Uterus (tissue), 2 donors: ENCODE measurements around the gene COG3.

Experiments used
- POLR2A ChIP-seq, 2 donors: fragments of 450-650 bp; IDR thresholded peaks; one replicate each; pipeline ENCODE4 v1.6.1; 2016; ENCODE audit warnings: antibody characterized with exemption in 2 of 2, mild to moderate bottlenecking in 1 of 2, moderate library complexity in 1 of 2
- TF ChIP-seq, protein P1 (sequence below), 4 experiments: fragments of 200-600 bp in 2 of 4; fragments of 450-650 bp in 2 of 4; sonication (generic) in 2 of 4; IDR thresholded peaks; one replicate each; pipeline ENCODE4 v1.5.1; 2016 to 2019; ENCODE audit warnings: antibody characterized with exemption in 4 of 4, mild to moderate bottlenecking in 2 of 4, moderate library complexity in 1 of 4

DNA sequence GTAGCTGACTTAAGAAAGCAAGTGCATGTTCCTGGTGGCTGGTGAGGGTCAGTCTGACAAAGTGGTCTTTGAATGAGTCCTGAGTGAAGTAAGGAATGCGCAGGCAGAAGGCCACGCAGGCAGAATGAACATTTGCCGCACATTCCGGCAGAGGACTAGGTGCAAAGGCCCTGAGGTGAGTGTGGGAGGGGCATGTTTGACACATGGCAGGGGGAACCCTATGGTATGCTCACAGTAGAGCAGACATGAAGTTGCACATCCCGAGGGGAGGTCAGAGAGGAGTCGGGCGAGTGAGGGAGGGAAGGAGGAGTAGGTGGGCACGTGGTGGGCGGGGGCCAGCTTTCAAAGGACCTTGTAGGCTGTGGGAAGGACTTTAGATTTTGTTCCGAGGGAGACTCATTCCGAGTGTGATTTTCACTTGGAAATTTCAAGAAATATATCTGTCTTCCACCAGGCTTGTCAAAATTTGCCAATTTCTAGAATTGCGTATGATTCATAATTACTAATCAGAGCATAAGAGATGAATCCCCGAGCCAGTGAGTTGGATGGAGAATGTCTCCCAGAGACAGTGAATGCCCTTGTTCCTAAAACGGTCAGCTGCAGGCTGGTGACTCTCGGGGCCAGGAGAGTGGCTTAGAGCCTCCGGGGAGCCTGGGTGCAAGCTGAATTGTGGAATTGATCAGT is 110.5 kb downstream of the COG3 start:
- TF ChIP-seq, protein P1, sequence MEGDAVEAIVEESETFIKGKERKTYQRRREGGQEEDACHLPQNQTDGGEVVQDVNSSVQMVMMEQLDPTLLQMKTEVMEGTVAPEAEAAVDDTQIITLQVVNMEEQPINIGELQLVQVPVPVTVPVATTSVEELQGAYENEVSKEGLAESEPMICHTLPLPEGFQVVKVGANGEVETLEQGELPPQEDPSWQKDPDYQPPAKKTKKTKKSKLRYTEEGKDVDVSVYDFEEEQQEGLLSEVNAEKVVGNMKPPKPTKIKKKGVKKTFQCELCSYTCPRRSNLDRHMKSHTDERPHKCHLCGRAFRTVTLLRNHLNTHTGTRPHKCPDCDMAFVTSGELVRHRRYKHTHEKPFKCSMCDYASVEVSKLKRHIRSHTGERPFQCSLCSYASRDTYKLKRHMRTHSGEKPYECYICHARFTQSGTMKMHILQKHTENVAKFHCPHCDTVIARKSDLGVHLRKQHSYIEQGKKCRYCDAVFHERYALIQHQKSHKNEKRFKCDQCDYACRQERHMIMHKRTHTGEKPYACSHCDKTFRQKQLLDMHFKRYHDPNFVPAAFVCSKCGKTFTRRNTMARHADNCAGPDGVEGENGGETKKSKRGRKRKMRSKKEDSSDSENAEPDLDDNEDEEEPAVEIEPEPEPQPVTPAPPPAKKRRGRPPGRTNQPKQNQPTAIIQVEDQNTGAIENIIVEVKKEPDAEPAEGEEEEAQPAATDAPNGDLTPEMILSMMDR (IDR thresholded peaks at IDR 0.05), result no peak
- no peak for TF ChIP-seq POLR2A (IDR thresholded peaks at IDR 0.05)
